GM21515 (cell line): ENCODE measurements around the gene ZNF664.

Experiments
- ATAC-seq: cut with Tn5 transposase; IDR thresholded peaks from one replicate; pipeline ENCODE4 v1.9.1; 2021; ENCODE audit not compliant: unreplicated experiment

ZNF664 gene

DNA sequence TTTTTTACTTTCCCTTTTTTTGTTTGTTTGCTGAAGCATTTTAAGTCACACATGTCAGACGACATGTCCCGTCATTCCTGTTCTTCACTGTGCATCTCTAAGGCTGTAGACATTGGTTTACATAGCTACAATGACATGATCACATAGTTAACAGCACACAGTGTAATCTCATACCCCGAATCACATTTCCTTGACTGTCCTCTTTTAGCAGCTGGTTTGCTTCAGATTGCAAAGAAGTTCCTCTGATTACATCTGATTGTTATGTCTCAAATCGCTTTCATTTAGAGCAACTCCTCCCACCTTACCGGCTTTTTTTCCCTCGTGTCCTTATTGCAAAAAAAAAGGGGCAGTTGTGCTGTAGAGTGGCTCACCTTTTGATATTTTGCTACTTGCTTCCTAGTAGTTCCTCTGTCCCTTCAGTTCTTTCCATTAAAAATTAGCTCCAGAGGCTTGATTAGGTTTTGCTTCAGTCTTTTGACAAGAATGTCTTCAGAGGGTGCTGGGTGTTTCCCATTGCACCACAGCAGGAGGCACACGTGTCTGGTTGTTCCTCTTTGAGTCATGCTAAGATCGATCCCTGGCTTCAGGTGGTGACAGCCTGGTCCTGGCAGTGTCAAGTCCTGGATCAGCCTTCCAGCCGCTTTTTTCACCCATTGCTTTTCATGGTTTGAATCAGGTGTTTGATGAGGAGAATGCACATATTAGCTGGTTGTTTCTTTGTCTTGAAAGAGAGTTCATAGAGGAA lies 35.0 kb downstream of the ZNF664 start:
- ATAC-seq, result no peak

DNA sequence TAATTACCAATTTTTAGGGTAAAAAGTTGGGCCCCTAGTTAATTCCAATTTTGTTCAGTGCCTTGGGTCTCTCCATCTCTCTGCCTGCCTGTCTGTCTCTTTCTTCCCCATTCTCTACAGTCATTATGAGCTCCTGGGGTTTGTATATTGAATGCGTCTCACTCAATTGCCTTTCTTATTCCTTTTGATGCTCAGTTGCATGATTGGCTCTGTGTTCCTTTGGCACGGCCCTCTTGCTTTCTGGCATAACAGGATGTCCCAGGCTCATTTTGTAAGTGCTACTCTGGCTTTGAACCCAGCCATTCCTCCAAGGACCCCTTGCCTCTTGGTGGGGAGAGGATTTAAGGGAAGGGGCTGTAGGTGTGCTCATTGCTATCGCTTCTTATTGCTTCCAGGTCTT lies 35.6 kb downstream of the ZNF664 start:
- ATAC-seq, result no peak

DNA sequence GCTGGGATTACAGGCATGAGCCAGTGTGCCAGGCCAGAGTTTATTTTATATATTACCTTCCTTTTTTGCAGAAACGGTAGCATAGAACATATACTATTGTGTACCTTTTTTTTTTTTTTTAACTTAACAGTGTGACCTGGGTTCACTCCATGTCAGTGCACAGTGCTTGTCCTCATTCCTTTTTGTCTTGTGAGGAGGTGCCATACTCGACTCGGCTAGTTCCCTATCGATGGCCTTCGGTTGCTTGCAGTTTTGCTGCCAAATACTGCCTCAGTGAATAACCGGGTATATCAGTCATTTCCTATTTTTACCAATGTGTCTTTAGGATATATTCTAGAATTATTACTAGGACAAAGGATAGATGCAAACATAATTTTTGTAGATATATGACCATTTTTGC lies 36.8 kb downstream of the ZNF664 start:
- ATAC-seq, result no peak

DNA sequence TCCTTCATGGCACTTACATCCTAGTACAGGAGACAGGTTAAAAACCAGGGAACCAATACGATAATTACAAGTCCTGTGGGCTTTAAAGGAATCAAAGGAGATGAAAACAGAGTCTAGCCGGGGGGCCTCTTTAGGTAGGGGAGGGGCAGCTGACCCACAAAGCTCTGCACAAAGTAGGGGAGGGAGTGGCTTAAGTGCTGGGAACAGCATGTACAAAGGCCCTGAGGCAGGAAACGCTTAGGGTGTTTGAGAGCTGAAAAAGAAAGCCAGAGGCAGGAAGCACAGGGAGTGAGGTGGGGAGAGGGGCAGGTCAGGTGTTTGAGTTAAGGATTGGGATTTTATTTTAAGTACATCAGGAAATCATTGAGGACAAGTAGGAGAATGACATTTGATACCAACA lies 37.7 kb downstream of the ZNF664 start:
- ATAC-seq, result no peak

DNA sequence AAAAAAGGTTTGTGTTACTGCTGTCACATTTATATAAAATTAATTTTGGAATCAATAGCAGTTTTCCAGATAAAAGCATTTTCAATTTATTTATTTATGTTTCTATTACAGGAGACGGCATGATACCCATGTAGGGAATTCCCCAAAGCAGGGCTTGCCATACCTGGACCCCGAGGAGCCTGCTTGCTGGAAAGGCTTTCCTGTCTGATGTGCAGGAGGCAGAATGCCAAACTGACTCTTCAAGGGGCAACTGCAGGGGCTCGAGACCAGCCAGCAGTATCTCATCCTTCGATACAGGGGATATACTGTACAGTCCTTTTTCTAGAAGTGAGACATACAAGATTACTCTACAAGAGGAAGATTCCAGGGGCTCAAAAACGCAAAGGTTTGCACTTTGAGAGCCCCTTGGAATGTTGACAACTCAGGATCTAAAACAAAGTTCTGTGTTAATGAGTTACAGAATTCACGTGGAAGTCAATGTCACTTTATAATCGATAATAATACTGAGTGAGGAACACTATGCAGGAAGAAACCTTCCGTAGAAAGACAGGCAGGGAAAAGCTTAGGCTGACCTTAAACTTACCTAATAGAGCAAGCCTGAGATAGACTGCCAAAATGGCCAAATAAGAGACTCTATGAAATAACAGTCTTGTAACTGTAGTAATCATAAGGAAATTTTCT lies 38.6 kb downstream of the ZNF664 start:
- no peak for ATAC-seq

DNA sequence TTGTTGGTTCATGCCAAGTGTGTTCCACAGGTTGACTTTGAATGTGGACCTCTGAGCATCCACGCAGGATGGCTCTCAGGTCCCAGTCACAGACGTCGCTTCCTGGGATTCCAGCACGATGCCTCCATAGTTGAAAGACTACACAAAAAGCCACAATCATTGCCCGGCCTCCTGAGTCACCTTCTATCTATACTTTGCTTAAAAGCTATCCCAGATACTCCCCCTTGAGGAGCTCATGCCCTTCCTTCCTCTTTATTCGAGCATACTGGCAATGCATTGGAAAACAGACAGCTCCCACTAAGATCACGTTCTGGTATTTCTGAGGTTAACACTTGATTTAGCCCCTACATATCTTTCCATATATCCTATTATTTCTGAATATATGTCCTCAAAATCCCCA lies 40.1 kb downstream of the ZNF664 start:
- no peak for ATAC-seq

DNA sequence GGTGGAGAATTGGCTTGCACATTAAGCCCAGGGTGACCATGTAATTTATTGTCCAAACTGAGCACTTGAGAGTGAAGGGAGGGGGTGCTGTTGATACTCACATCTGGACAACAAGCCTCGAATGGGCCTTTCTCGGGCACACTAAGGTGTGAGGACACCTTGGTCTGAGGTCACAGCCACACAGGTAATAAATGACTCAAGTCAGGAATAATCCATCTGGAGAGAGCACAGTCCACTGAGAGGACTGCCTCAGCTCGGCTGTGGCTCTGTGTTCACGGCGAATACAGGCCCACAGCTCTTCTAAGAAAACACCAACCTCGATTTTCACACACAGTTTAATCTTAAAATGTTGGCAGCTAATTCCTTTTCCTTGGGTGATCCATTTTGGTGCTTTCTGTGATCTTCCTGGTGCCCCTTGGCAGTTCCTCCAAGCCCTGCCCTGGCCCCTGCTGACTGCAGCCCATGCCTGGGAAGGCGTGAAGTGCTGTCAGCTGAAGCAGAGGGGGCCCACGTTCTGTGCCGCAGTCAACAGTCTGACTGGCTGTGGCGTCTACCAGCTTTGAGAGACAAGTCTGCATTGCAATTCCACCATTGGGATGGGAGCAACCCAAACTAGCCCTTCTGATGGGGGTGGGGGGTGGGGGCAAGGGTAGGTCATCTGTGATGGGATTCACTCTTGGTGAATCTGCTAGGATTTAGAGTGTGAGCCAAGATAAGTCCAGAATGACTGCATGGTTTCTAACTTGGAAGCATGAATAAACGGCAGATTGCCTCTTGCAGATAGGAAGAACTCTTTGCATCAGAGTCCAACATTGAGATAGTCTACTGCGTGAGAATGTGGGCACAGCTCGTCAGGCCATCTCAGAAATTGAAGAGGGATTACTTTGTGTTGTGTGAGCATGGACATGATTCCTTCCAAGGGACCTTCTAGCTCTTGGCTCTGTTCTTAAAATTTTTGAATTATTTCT lies 42.8 kb downstream of the ZNF664 start:
- no peak for ATAC-seq

DNA sequence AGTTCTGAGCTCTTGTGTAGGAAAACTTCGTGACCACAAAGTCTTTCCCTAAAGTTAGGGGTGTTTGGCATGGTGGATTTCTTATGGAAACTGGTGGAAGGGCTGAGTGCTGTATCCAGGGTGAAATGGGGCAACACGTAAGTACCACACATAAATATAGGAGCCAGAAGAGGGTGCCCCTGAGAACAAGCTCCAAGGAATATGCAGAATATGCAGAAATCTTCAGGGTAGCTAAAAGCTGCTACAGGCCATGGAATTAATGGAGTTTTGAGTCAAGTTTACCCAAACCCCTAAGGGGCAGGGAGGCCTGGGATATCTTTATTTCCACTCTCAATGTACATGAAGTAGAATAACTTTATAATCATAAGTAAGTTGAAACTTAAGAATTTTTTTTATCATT lies 44.0 kb downstream of the ZNF664 start:
- ATAC-seq, result no peak

DNA sequence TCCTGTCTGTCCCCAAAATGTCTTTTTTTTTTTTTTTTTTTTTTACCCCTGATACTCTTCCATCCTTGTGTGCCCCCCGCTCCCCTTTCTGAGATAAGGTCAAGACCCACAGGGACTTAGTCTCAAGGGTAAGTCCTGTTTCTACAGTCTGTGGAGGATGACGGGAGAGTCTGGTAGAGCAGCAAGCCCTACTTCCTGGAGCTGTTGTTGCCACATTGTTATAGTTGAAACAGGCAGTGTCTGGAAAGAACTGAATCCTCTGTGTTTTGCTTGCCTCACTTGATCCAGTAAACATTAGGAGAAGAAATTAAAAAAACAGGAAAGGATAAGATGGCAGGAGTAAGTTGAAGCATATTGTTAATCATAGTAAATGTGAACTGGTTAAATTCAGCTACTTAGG lies 45.5 kb downstream of the ZNF664 start:
- ATAC-seq, result no peak

DNA sequence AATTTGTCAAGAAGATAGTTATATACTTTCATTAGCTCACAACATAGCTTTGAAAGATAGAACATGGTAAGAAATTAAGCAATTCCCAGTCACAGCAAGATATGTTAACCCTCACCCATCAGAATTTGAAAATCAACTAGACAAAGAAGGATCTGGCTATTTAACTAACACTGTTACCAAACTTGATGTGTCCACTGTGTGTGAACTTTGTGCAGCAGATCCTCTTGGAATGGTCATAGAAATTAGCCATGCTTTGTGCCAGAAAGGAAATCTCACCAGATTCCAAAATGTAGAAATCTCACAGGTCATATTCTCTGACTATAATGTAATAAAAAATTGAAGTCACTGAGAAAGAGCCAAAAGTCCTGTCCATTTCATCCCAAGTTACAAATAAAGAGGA lies 46.1 kb downstream of the ZNF664 start:
- ATAC-seq, result no peak

DNA sequence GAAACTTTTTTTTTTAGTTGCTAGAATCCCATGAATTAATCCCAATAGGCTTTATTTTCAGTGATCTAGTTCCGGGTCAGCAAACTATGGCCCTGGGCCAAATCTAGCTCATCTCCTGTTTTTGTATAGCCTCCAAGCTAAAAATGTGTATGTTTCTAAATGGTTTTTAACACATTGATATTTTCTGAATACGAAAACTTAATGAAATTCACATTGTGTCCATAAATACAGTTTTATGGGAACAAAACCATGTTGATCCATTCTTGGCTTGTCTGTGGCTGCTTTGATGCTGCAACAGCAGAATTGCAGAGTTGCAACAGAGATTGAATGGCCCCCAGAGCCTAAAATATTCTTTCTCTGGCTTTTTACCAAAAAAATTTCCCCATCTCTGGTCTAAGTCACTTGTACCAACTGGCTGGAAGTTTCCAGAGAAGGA lies 47.5 kb downstream of the ZNF664 start:
- no peak for ATAC-seq

DNA sequence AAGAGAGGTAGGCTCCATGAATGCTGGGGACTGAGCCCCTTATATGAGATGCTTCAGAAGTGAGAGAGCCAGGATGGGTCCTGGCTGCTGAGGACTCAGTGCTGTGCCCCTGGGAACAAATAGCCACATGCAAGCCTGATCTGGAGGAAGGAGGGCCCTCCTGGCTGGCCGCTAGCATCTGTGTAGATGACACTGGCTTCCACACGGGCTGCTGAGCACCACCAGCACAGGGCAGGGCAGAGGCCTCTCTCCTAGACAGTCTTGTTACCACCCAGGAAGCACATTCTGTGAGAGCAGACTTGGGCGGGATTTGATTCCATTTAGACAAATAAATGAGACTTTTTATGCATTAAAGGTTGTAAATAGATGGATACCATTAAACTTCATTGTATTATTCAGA lies 48.0 kb downstream of the ZNF664 start:
- no peak for ATAC-seq

DNA sequence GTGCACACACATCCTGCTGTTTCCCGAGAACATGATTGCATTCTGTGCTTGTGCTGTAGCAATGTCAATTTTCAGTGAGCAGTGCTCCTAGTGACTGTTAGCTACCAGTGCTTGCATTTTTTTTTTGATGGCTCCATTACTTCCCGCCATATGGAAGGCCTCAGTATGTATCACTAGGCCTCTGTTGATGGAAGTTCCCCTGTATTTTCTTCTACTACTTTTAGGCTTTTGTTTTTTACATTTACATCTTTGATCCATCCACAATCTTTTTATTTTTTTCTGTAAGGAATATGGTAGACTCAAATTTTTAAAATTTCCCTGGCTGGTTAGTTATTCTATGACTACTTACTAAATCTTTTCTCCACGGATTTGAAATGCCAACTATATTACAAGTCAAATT lies 49.1 kb downstream of the ZNF664 start:
- no peak for ATAC-seq

DNA sequence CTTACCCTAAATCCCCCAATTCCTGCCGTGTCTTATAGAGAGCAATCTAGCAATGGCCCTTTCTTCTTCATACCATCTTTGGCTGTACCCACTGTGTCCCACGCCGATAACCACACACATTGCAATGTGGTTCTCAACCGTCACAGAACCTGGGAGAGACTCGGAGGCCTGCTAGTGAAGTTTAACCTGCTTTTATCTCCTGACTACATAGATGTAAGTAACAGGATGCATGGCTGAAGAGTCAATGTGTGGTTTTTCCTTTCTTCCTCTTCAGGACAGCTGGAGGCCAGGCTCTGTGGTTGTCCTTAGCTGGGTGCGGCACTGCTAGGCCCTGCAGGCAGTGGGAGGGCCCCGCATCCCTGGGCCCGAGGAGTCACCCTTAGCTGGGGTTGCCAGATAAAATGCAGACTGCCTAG lies 51.3 kb downstream of the ZNF664 start:
- ATAC-seq, result no peak

DNA sequence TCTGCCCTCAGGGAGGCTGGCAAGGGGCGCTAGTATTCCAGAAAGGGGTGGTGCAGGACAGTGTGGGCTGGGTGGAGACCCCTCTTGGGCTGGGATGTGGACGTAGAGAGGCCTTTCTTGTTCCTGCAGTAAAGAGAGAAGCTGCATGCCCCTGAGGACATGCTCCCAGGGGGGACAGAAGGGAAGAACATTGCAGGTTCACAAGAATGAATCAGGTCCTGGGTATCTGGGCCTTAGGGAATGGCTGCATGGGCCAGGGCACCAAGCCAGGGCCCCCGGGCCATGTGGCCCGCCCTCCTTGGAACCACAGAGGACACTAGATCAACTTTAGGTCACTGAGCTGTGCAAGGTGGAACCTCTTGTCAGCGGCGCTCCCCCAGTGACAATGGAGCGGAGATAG lies 51.8 kb downstream of the ZNF664 start:
- no peak for ATAC-seq

DNA sequence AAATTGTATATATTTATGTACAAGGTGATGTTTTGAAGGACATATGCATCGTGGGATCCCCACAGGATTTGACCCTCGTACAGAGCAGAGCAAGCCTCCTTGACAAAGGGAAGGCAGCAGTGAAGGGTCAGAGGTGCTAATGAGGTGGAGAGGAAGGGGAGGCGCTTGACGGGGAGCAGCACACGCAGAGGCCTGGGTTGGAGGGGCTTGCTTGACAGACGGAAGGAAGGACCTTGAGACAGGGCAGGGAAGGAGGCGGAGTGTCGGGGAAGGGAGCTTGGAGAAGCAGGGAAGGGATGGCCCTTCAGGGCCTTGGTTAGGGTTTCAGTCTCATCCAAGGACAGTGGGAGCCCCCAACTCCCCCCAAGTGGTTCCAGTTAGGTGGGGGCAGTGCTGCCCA lies 52.6 kb downstream of the ZNF664 start:
- ATAC-seq, result no peak

DNA sequence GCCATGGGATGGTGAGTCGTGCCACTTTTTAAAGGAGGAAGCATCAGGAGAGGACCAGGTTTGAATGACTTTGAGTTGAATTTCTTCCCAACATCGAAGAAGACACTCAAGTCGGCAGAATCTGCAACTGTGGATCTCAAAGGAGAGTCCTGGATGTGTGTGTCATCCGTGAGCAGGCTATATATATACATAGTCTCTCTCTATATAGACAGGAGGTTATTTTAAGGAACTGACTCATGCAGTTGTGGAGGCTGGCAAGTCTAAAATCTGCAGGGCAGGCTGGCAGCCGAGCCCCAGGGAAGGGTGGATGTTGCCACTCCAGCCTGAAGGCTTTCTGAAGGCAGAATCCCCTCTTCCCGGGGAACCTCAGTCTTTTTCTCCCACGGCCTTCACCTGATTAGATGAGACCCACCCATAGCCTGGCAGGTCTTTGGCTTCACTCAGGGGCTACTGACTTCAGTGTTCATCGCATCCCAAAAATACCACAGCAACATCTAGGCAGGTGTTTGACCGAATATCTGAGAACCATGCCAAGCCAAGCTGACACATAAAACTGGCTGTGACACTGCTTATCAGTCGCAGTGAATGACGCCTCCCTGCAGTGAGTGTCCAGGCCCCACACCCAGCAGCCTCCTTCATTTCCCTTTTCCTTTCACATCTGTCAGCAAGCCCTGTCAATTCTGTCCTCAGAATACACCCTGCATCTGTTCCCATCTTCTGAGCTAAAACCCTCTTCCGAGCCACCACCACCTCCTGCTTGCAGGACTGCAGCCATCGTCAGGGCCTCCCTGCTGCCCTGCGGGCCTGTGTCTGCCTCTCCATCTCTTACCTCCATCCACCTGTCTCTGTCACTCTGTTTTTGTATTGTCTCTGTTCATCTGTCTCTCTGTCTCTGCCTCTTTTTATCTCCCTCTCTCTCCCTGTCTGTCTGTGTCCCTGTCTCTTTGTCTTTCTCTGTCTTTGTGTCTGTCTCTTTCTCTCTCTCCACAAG lies 54.0 kb downstream of the ZNF664 start:
- ATAC-seq, result no peak

DNA sequence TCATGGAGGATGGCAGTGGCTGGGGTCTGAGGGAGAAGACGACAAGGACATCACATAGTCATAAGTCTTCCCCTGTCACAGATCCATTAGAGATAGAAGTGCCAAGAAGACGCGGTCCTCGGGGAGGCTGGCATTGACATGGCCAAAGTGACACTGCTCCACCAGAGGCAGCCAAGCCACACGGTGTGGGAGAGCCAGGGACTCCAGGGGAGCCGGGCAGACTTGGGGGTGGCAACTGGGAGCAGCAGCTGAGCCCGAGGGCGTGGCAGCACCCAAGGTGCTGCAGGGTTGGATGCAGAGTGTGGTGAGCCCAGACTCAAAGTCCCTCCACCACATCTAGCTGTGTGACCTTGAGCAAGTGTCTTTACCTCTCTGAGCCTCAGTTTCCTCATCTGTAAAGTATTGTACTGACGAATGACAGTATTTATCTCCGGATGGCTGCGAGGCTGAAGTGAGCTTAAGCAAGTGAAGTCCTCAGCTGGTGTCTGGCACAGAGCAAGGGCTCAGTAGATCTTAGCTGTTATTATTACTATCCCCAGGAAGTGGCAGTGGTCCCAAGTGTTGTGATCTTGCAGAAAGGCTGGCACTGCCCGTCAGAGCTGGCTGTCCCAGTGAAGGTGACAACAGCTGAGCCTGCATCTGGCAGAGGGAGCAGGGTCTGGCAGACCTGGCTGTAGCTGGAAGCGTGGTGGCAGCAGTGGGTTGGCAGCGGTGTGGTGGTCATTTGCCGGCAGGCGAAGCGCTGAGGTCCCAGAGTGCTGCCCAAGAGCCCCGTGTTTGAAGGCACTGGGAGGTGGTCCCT lies 54.9 kb downstream of the ZNF664 start:
- ATAC-seq, result no peak

DNA sequence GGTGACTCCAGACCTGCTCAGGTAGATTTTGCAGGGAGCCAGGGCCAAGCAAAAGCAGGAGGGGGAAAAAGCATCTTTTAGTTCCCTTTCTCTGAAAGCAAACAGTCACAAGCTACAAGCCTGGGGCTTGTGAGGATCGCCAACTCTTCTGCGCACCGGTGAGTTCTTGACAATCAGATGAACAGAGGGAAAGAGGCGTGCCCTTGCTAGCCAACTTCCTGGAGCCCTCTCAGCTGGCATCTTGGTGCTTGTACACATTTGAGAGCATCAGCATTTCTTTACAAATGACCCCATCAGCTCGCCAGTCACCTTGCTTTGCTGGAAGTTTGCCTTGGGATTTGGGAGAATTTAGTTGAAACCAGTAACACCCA lies 55.5 kb downstream of the ZNF664 start:
- ATAC-seq, result no peak

DNA sequence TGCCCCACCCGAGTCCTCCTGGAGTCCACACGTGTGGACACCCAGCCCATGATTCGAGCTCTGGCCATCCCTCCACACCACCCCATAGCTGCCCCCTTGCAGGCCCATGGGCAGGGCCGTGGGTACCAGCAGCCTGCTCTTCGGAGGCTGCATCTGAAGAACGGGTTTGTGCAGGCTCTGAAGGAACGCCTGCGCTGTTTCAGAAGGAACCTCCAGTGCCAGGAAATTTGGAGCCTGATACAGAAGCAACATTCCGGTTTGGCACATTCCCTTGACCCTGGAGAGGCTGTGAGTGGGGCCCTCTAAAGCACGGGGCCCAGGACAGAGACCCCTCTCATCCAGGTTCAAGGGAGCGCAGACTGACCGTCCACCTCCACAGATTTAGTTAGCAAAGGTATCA lies 57.0 kb downstream of the ZNF664 start:
- ATAC-seq, result no peak
